Endothelial cell of umbilical vein (primary cell): Measurements from ENCODE around the gene GNAQ. TPM values are rescaled to one million over a fixed set of nuclear protein-coding genes. Genes with fewer than 3 reads are reported as not detected.

ENCODE experiments used
- BruUV-seq: library from RNA; stranded (reverse); fragments of 400-500 nt; replicated peaks from 2 replicates; lab custom pipeline; 2021; lab: Mats Ljungman, UMichigan
- CTCF ChIA-PET: fragments of 300-600, 350-600 bp; sonication (Branson Sonifier 250); formaldehyde crosslinking; loops from one replicate; lab custom pipeline; 2021; ENCODE audit warnings: antibody characterized with exemption, inconsistent platforms; lab: Charles Lee
- POLR2A ChIA-PET: fragments of 300-600, 350-600 bp; sonication (Branson Sonifier 250); formaldehyde crosslinking; loops from one replicate; lab custom pipeline; 2021; ENCODE audit warnings: antibody characterized with exemption, inconsistent platforms; lab: Charles Lee
- DNase-seq: peaks from one replicate; pipeline ENCODE4 v3.0.0-alpha.2; 2011; ENCODE audit warnings: low read depth, low spot score
- FAIRE-seq: peaks from 2 replicates; lab custom pipeline; 2011; peaks lifted over from hg19 to GRCh38; lab: Jason Lieb, UNC
- H2AFZ ChIP-seq: 2 replicates; pipeline ENCODE4 v1.6.0; 2012; ENCODE audit warnings: low read depth, low read length, control low read depth, inconsistent platforms
- H3K27ac ChIP-seq: 2 replicates; pipeline ENCODE4 v1.5.1; 2011; ENCODE audit warnings: low read depth, mild to moderate bottlenecking, control low read depth, low read length, moderate library complexity; ENCODE audit not compliant: insufficient read depth
- H3K27me3 ChIP-seq, 2 experiments: 2 replicates each; pipeline versions ENCODE4 v1.6.0 to v1.6.1; 2011; ENCODE audit warnings: low read length in 2 of 2, mixed read lengths in 1 of 2; ENCODE audit not compliant: control insufficient read depth in 2 of 2, insufficient read depth in 2 of 2
- H3K36me3 ChIP-seq, 2 experiments: 2 replicates in 1 of 2; 3 replicates in 1 of 2; pipeline ENCODE4 v1.5.1; 2011; ENCODE audit warnings: low read length in 2 of 2, mild to moderate bottlenecking in 1 of 2, moderate library complexity in 1 of 2; ENCODE audit not compliant: control insufficient read depth in 2 of 2, insufficient read depth in 2 of 2; ENCODE audit errors: extremely low read depth in 1 of 2
- H3K4me1 ChIP-seq: 3 replicates; pipeline ENCODE4 v1.5.1; 2011; ENCODE audit warnings: mild to moderate bottlenecking, low read length; ENCODE audit not compliant: control insufficient read depth, insufficient read depth; ENCODE audit errors: extremely low read depth
- H3K4me2 ChIP-seq: 2 replicates; pipeline ENCODE4 v1.6.1; 2011; ENCODE audit warnings: low read length, control low read depth, mixed read lengths; ENCODE audit not compliant: insufficient read depth
- H3K4me3 ChIP-seq, 3 experiments: fragments of 200-600 bp in 1 of 3; sonication (generic), shearing (Covaris generic) in 1 of 3; replicated peaks in 1 of 3; 2 replicates each; pipeline ENCODE4 v1.5.1; 2011 to 2016; ENCODE audit warnings: control low read depth in 3 of 3, low read length in 3 of 3, mild to moderate bottlenecking in 2 of 3, inconsistent platforms in 1 of 3, low read depth in 1 of 3, moderate library complexity in 1 of 3; ENCODE audit not compliant: insufficient read depth in 1 of 3
- H3K79me2 ChIP-seq: 2 replicates; pipeline ENCODE4 v1.6.0; 2012; ENCODE audit warnings: low read length, inconsistent platforms; ENCODE audit not compliant: control insufficient read depth, insufficient read depth
- H3K9ac ChIP-seq: replicated peaks from 2 replicates; pipeline ENCODE3; 2011; ENCODE audit warnings: low read length, control low read depth; ENCODE audit not compliant: insufficient read depth; ENCODE audit errors: extremely low read depth
- H3K9me1 ChIP-seq: replicated peaks from 3 replicates; pipeline ENCODE4 v1.6.0; 2011; ENCODE audit warnings: mild to moderate bottlenecking, low read length; ENCODE audit not compliant: control insufficient read depth, insufficient read depth; ENCODE audit errors: extremely low read depth
- H3K9me3 ChIP-seq: replicated peaks from 2 replicates; pipeline ENCODE4 v1.5.1; 2012; ENCODE audit warnings: low read length, inconsistent platforms; ENCODE audit not compliant: control insufficient read depth, insufficient read depth
- H4K20me1 ChIP-seq: replicated peaks from 2 replicates; pipeline ENCODE3; 2011; ENCODE audit warnings: mild to moderate bottlenecking, low read length; ENCODE audit not compliant: control insufficient read depth, insufficient read depth; ENCODE audit errors: extremely low read depth
- EZH2 ChIP-seq: IDR thresholded peaks from 2 replicates; pipeline ENCODE4 v1.6.1; 2012; ENCODE audit warnings: borderline replicate concordance, low read depth, mild to moderate bottlenecking, moderate library complexity, low read length, inconsistent platforms; ENCODE audit not compliant: severe bottlenecking
- FOS ChIP-seq: IDR thresholded peaks from 2 replicates; pipeline ENCODE4 v1.6.1; 2011; ENCODE audit warnings: mild to moderate bottlenecking, low read length, moderate library complexity, borderline replicate concordance; ENCODE audit not compliant: insufficient read depth
- GATA2 ChIP-seq: IDR thresholded peaks from 2 replicates; pipeline ENCODE4 v1.7.0; 2011; ENCODE audit warnings: low read depth, mild to moderate bottlenecking, moderate library complexity, mixed read lengths, low read length; ENCODE audit not compliant: insufficient read length, insufficient read depth
- JUN ChIP-seq: IDR thresholded peaks from 2 replicates; pipeline ENCODE4 v1.6.1; 2011; ENCODE audit warnings: borderline replicate concordance, low read depth; ENCODE audit not compliant: insufficient read length, insufficient read depth
- MYC ChIP-seq: IDR thresholded peaks from one replicate; pipeline ENCODE4 v1.6.1; 2011; ENCODE audit warnings: mild to moderate bottlenecking, low read depth, low read length
- POLR2A ChIP-seq: IDR thresholded peaks from 2 replicates; pipeline ENCODE4 v1.6.1; 2012; ENCODE audit warnings: low read depth, mild to moderate bottlenecking, control low read depth, low read length
- POLR2AphosphoS5 ChIP-seq: IDR thresholded peaks from 2 replicates; pipeline ENCODE4 v1.6.1; 2012; ENCODE audit warnings: low read depth, mild to moderate bottlenecking, control low read depth, low read length, moderate library complexity; ENCODE audit not compliant: insufficient read depth
- dilution Hi-C: fragments of 300-500 bp; cut with MboI; formaldehyde crosslinking; loops from one replicate; pipeline ENCODE4 v1.15.0; 2019; ENCODE audit warnings: low sequenced_read_pairs; ENCODE audit not compliant: extremely low pct_ligation_motif_present
- intact Hi-C: fragments of 100-400 bp; cut with micrococcal nuclease; formaldehyde crosslinking; loops from one replicate; pipeline ENCODE4 v1.10.0; 2022
- polyA plus RNA-seq, 4 experiments: library from polyadenylated mRNA; depleted of rRNA in 3 of 4; stranded (reverse) in 3 of 4; unstranded in 1 of 4; fragments of >200 nt; gene quantifications; 2 replicates each; pipeline versions ENCODE4 v1.2.1 to v1.2.3, GENCODE V29; 2011 to 2012; ENCODE audit warnings: missing spikeins in 1 of 4
- total RNA-seq: library from RNA; stranded (reverse); gene quantifications from 2 replicates; pipeline ENCODE4 v1.2.3, GENCODE V29; 2021
- TF ChIP-seq, protein P1 (sequence below): IDR thresholded peaks from 2 replicates; pipeline ENCODE4 v1.6.1; 2011; ENCODE audit not compliant: insufficient read depth, insufficient read length
- TF ChIP-seq, protein P2 (sequence below), 2 donors: IDR thresholded peaks; 1 replicate in 1 of 2; 2 replicates in 1 of 2; pipeline ENCODE4 v1.5.1; 2011; ENCODE audit warnings: low read length in 2 of 2, mild to moderate bottlenecking in 2 of 2, moderate library complexity in 2 of 2, control low read depth in 1 of 2, inconsistent platforms in 1 of 2, low read depth in 1 of 2; ENCODE audit not compliant: insufficient read depth in 1 of 2; ENCODE audit errors: extremely low read depth in 1 of 2

Gene GNAQ
- total and polyA plus RNA-seq, 2 donors (not counting 3 experiments of a cell fraction or from before 2014, with no cell fraction given), result 26.1 to 67.3 TPM

DNA sequence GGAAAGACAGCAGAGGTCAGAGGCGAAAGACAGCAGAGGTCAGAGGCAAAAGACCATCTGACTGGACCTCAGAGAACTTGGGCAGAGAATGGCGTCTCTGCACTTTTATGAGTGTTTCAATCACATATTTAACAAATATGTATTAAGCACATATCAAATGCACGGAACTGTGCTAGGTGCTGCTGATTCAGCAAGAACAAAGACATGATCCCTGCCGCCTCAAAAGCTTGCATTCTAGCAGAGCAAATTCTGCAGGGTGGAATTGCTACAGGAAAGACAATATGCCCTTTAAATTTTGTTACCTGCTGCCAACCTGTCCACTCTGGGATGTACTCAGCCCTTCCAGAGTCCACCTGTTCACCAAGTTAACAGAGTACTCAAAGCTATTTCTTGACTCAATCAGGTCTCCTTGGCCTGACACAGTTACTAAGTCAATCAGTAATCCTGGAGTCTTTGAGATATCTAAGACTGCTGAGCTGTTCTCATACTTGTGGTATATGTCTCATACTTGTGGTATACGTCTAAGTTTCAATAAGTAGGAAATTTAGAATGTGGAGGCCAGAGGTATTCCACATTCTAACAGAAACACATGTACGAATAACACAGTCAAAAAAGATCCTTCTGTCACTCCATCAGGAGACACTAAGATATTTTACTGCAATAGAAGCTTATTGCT lies 131.8 kb downstream of the GNAQ start:
- peaks cover 12% of the 10 kb centered on the region for H3K4me1 ChIP-seq
- DNase-seq (no peak), FAIRE-seq (no peak)
- no peaks in the 10 kb centered on the region for H3K9me1 ChIP-seq
- BruUV-seq, result no TSS peak
- ChIA-PET CTCF (interaction anchor here (0.9 to 1.2 kb wide), 3 partner anchors 78 to 466 kb away, joined by 3 to 4 read pairs (median 3); no protein-coding TSS in a partner anchor), POLR2A (interaction anchor here (0.6 kb wide), 1 partner anchor 81 kb away, joined by 7 read pairs; no protein-coding TSS in a partner anchor)
- peaks cover 14% of the 10 kb centered on the region for H3K79me2 ChIP-seq
- H3K4me2 ChIP-seq, result no peak overlapping the region
- no peak overlapping the region for H3K4me3 ChIP-seq
- H3K9ac ChIP-seq, result no peak overlapping the region
- dilution Hi-C loops (no loop called here), intact Hi-C loops (no loop called here)
- no peaks in the 10 kb centered on the region for H4K20me1 ChIP-seq
- no peak for TF ChIP-seq FOS
- TF ChIP-seq POLR2A, result no peak
- TF ChIP-seq, protein P1, sequence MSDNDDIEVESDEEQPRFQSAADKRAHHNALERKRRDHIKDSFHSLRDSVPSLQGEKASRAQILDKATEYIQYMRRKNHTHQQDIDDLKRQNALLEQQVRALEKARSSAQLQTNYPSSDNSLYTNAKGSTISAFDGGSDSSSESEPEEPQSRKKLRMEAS, result no peak
- no peak for TF ChIP-seq JUN
- TF ChIP-seq, protein P2, sequence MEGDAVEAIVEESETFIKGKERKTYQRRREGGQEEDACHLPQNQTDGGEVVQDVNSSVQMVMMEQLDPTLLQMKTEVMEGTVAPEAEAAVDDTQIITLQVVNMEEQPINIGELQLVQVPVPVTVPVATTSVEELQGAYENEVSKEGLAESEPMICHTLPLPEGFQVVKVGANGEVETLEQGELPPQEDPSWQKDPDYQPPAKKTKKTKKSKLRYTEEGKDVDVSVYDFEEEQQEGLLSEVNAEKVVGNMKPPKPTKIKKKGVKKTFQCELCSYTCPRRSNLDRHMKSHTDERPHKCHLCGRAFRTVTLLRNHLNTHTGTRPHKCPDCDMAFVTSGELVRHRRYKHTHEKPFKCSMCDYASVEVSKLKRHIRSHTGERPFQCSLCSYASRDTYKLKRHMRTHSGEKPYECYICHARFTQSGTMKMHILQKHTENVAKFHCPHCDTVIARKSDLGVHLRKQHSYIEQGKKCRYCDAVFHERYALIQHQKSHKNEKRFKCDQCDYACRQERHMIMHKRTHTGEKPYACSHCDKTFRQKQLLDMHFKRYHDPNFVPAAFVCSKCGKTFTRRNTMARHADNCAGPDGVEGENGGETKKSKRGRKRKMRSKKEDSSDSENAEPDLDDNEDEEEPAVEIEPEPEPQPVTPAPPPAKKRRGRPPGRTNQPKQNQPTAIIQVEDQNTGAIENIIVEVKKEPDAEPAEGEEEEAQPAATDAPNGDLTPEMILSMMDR (IDR thresholded peaks at IDR 0.05; ENCODE audit: extremely low read depth in 1 of 2, insufficient read depth in 1 of 2, low read depth in 1 of 2, low read length in 2 of 2), result no peak
- no peak for TF ChIP-seq POLR2AphosphoS5
- no peak for TF ChIP-seq MYC
- TF ChIP-seq GATA2, result no peak
- no peak for TF ChIP-seq EZH2
- peaks cover 0 to 2% of the 10 kb centered on the region in 2 experiments for H3K36me3 ChIP-seq
- H3K9me3 ChIP-seq, result no peaks in the 10 kb centered on the region
- no peak overlapping the region for H3K27ac ChIP-seq
- H2AFZ ChIP-seq, result no peak overlapping the region
- no peaks in the 10 kb centered on the region for H3K27me3 ChIP-seq
